GM12891 (cell line): ENCODE data around the gene AURKB.
"Not testable (repeated sequence)": the region's sequence is repeated elsewhere in the genome, so short reads cannot be mapped to it uniquely, and the experiment has no call there.

ENCODE experiments used
- POLR2AphosphoS5 ChIP-seq: IDR thresholded peaks from 2 replicates; pipeline ENCODE4 v1.6.1; 2011; ENCODE audit warnings: low read depth, low read length, control low read depth
- TAF1 ChIP-seq: IDR thresholded peaks from 2 replicates; pipeline ENCODE4 v1.6.1; 2011; ENCODE audit warnings: low read depth, low read length, control low read depth

- TF ChIP-seq TAF1, POLR2AphosphoS5: not testable (repeated sequence)
Observed at GRCh38 chr17:8251411-8251810, 41.0 kb upstream of the AURKB start.
